GM23338 (cell line): ENCODE measurements around the gene CIDEA.

Experiments used
- CTCF ChIP-seq, 2 experiments: fragments of 200-600 bp in 1 of 2; sonication (generic) in 1 of 2; conservative IDR thresholded peaks; 2 replicates each; pipeline versions ENCODE4 v1.5.1 to v1.6.1; 2016 to 2017; ENCODE audit warnings: antibody characterized with exemption in 2 of 2, low read depth in 2 of 2, mild to moderate bottlenecking in 2 of 2, moderate library complexity in 1 of 2
- EZH2phosphoT487 ChIP-seq: fragments of 200-600 bp; sonication (generic); IDR thresholded peaks from one replicate; pipeline ENCODE4 v1.8.1; 2018; ENCODE audit warnings: antibody characterized with exemption; ENCODE audit not compliant: unreplicated experiment
- POLR2AphosphoS5 ChIP-seq: IDR thresholded peaks from 2 replicates; pipeline ENCODE4 v1.6.1; 2016; ENCODE audit warnings: antibody characterized with exemption, low read depth

GRCh38 chr18:12321333-12321732 is 67.2 kb downstream of the CIDEA start:
- no peak for TF ChIP-seq EZH2phosphoT487
- no peak for TF ChIP-seq CTCF (conservative IDR thresholded peaks at IDR 0.05; ENCODE audit: low read depth in 2 of 2)
- TF ChIP-seq POLR2AphosphoS5, result no peak
